Activated CD8-positive, alpha-beta memory T cell treated with anti-CD3 and anti-CD28 coated beads for 4 hours (primary cell): ENCODE data around the gene KCNJ13.

Source experiments
- DNase-seq, 2 donors: peaks; one replicate each; pipeline ENCODE4 v3.0.0-alpha.2; 2020; ENCODE audit warnings: low read depth in 2 of 2

KCNJ13 gene

GRCh38 chr2:232776435-232776834, at the start of gene KCNJ13:
Gene KCNJ13 (minus strand): TSS chr2:232776565. CDS start chr2:232771362, 5,203 bp downstream.
- no peak for DNase-seq

- DNase-seq: no peak
Observed at GRCh38 chr2:232817756-232818155, 41.4 kb upstream of the KCNJ13 start.

GRCh38 chr2:232816657-232817056, 40.3 kb upstream of the KCNJ13 start:
- DNase-seq: no peak

GRCh38 chr2:232815569-232815968, 39.2 kb upstream of the KCNJ13 start:
- DNase-seq: no peak

- DNase-seq: no peak
Observed at GRCh38 chr2:232810444-232810843, 34.1 kb upstream of the KCNJ13 start.

- no peak for DNase-seq
Observed at GRCh38 chr2:232809349-232810124, 33.2 kb upstream of the KCNJ13 start.

GRCh38 chr2:232802091-232802490, 25.7 kb upstream of the KCNJ13 start:
- no peak for DNase-seq

- DNase-seq: no peak
Observed at GRCh38 chr2:232800166-232800565, 23.8 kb upstream of the KCNJ13 start.

- no peak for DNase-seq
Observed at GRCh38 chr2:232798187-232798586, 21.8 kb upstream of the KCNJ13 start.

- no peak for DNase-seq
Observed at GRCh38 chr2:232795920-232796319, 19.6 kb upstream of the KCNJ13 start.

- no peak for DNase-seq
Observed at GRCh38 chr2:232794981-232795380, 18.6 kb upstream of the KCNJ13 start.

GRCh38 chr2:232793271-232793670, 16.9 kb upstream of the KCNJ13 start:
- no peak for DNase-seq

- DNase-seq: no peak
Observed at GRCh38 chr2:232791518-232791917, 15.2 kb upstream of the KCNJ13 start.

GRCh38 chr2:232789082-232789481, 12.7 kb upstream of the KCNJ13 start:
- no peak for DNase-seq

GRCh38 chr2:232787806-232788205, 11.4 kb upstream of the KCNJ13 start:
- DNase-seq: no peak

GRCh38 chr2:232783278-232783677, 6.9 kb upstream of the KCNJ13 start:
- DNase-seq: no peak

GRCh38 chr2:232781765-232782164, 5.4 kb upstream of the KCNJ13 start:
- peak in 1 of 2 donors; percentile 19 for DNase-seq

- DNase-seq: no peak
Observed at GRCh38 chr2:232779934-232780333, 3.6 kb upstream of the KCNJ13 start.

GRCh38 chr2:232779465-232779864, 3.1 kb upstream of the KCNJ13 start:
- DNase-seq: no peak

GRCh38 chr2:232777276-232777675, 911 bp upstream of the KCNJ13 start:
- DNase-seq: no peak

GRCh38 chr2:232773815-232774214, 2.5 kb downstream of the KCNJ13 start:
- DNase-seq: no peak

GRCh38 chr2:232772531-232772930, 3.8 kb downstream of the KCNJ13 start:
- no peak for DNase-seq

- no peak for DNase-seq
Observed at GRCh38 chr2:232771870-232772269, 4.5 kb downstream of the KCNJ13 start.

- no peak for DNase-seq
Observed at GRCh38 chr2:232770207-232770606, 6.2 kb downstream of the KCNJ13 start.
